Fibroblast of villous mesenchyme (primary cell): ENCODE data around the gene NAGPA. TPM values are rescaled to one million over a fixed set of nuclear protein-coding genes. Genes with fewer than 3 reads are reported as not detected.

Source experiments
- DNase-seq: peaks from one replicate; pipeline ENCODE4 v3.0.0-alpha.2; 2010; ENCODE audit warnings: low read depth
- H3K4me3 ChIP-seq: 2 replicates; pipeline ENCODE4 v1.5.1; 2011; ENCODE audit warnings: low read depth, mild to moderate bottlenecking, low read length
- CTCF ChIP-seq: IDR thresholded peaks from 2 replicates; pipeline ENCODE4 v1.5.1; 2012; ENCODE audit warnings: low read depth, mild to moderate bottlenecking, low read length; ENCODE audit not compliant: insufficient read depth
- total RNA-seq: library from RNA; depleted of rRNA; stranded (reverse); fragments of >200 nt; gene quantifications from 2 replicates; pipeline ENCODE4 v1.2.3, GENCODE V29; 2012

NAGPA gene
- total RNA-seq, 1 donor, result 17.3 TPM

- peak overlapping the region; percentile 83 for H3K4me3 ChIP-seq
- DNase-seq, result no peak
- TF ChIP-seq CTCF, result no peak
These were observed 38.9 kb upstream of the NAGPA start for GRCh38 chr16:5072334-5073278.

DNA sequence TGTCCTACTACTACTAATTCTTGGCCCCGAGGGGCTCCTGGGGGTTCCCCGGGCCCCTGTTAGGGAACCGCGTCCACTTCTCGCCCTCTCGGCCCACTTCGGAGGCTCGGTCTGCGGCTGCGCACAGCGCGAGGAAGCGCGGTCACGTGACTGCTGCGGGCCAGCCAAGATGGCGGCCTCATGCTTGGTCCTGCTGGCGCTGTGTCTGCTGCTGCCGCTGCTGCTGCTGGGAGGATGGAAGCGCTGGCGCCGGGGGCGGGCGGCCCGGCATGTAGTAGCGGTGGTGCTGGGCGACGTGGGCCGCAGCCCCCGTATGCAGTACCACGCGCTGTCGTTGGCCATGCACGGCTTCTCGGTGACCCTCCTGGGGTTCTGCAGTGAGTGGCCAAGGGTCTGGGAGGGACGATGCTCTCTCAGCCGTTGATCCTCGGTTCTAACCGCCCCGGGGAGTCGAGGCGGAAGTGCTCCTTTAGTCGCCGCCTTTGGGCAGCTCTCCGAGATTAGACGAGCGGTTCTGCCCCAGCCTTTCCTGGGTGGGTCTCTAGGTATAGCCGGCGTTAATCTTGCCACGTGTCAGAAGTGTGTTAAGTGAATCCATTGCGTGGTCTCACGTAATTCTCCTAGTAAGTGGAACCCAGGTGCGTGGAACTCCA lies 38.1 kb upstream of the NAGPA start, which contains the start of gene ALG1:
Gene ALG1, plus strand, starts transcription at position 163 of the 653 bp plus-strand sequence. Its CDS starts 7 bp downstream, at position 170.
- no peak for TF ChIP-seq CTCF
- H3K4me3 ChIP-seq, result peak within 1 kb of the TSS; percentile 83

GRCh38 chr16:5071341-5071680 lies 37.6 kb upstream of the NAGPA start:
- TF ChIP-seq CTCF, result no peak
- no peak for DNase-seq
- peak overlapping the region; percentile 83 for H3K4me3 ChIP-seq

More for the DNA sequence above, 38.1 kb upstream of the NAGPA start, which contains the start of gene ALG1:
- DNase-seq, result peak; percentile 84

DNA sequence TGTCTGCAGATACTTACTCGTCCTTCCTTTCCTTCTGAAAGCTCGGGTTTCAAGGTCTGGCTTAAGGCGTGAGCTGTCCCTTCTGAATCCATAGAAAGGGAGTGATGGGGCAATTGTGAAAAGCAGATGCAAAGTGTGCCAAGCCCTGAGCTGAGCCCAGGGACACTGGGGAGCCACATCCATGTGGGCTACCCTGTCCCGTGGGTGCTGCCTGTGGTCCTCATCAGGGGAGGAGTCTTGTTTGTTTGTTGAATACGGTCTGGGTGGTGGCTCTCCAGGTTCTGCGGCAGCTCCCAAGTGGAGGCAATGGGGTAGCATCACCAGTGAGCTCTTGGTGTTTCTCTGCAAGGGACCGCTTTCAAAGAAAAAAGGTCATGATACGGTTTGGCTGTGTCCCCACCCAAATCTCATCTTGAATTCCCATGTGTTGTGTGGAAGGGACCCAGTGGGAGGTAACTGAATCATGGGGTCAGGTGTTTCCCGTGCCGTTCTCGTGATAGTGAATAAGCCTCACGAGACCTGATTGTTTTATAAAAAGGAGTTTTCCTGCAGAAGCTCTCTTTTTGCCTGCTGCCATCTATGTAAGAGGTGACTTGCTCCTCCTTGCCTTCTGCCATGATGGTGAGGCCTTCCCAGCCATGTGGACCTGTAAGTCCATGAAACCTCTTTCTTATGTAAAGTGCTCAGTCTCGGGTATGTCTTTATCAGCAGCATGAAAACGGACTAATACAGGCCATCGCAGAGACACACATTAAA lies 36.9 kb upstream of the NAGPA start:
- no peak for DNase-seq
- TF ChIP-seq CTCF, result no peak
- H3K4me3 ChIP-seq, result no peak overlapping the region

- no peak for DNase-seq
- H3K4me3 ChIP-seq, result no peak overlapping the region
- no peak for TF ChIP-seq CTCF
These were observed 36.1 kb upstream of the NAGPA start for GRCh38 chr16:5069854-5070253.

- H3K4me3 ChIP-seq, result no peak overlapping the region
- no peak for DNase-seq
- no peak for TF ChIP-seq CTCF
These were observed 35.3 kb upstream of the NAGPA start for GRCh38 chr16:5069048-5069447.
